Sigmoid colon (tissue), 3 donors: ENCODE data around the gene NEU3.

Source experiments
- POLR2A ChIP-seq, 2 donors: fragments of 450-650 bp; IDR thresholded peaks; one replicate each; pipeline ENCODE4 v1.6.1; 2016; ENCODE audit warnings: antibody characterized with exemption in 2 of 2, mild to moderate bottlenecking in 2 of 2, moderate library complexity in 2 of 2
- TF ChIP-seq, protein P1 (sequence below), 4 experiments: fragments of 450-650 bp in 3 of 4; fragments of 200-600 bp in 1 of 4; IDR thresholded peaks; one replicate each; pipeline ENCODE4 v1.5.1; 2016 to 2019; ENCODE audit warnings: antibody characterized with exemption in 4 of 4, mild to moderate bottlenecking in 3 of 4, moderate library complexity in 2 of 4

DNA sequence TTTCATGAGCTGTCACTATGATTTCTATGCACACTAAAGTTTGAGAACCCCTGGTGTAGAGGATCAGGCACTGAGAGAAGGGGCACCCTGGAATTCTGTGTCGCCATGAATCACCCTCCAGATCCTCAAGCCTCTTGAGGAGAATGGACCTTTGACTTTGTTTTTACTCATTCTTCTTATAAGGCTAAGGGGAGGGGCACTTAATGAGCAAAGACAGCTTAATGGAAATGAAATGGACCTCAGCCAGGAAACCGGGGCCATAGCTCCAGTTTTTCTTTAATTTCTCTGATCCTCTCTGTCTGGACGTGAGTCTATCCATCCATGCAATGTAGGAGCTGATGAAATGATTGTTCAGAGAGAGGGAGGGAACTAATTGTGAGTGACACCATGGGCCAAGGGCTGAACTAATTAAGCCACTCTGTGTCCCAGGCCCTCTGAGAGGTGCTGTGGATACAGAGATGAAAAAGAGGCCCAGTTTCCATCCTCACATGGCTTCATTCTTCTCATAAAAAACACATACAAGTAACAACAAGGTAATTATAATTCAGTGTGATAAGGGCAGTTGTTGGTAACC, 75.1 kb downstream of the NEU3 start:
- no peak for TF ChIP-seq POLR2A (IDR thresholded peaks at IDR 0.05)
- TF ChIP-seq, protein P1, sequence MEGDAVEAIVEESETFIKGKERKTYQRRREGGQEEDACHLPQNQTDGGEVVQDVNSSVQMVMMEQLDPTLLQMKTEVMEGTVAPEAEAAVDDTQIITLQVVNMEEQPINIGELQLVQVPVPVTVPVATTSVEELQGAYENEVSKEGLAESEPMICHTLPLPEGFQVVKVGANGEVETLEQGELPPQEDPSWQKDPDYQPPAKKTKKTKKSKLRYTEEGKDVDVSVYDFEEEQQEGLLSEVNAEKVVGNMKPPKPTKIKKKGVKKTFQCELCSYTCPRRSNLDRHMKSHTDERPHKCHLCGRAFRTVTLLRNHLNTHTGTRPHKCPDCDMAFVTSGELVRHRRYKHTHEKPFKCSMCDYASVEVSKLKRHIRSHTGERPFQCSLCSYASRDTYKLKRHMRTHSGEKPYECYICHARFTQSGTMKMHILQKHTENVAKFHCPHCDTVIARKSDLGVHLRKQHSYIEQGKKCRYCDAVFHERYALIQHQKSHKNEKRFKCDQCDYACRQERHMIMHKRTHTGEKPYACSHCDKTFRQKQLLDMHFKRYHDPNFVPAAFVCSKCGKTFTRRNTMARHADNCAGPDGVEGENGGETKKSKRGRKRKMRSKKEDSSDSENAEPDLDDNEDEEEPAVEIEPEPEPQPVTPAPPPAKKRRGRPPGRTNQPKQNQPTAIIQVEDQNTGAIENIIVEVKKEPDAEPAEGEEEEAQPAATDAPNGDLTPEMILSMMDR (IDR thresholded peaks at IDR 0.05), result no peak
